ENCODE data around the gene ANKRD13A.

ANKRD13A gene

GRCh38 chr12:110088936-110089335 is 89.7 kb downstream of the ANKRD13A start:
- no peak for DNase-seq

Measured in effector CD4-positive, alpha-beta T cell (primary cell).